GM12892 (cell line): Measurements from ENCODE around the gene NGEF.

Source experiments
- POLR2A ChIP-seq: IDR thresholded peaks from 2 replicates; pipeline ENCODE4 v1.6.1; 2011; ENCODE audit warnings: low read depth, low read length, control low read depth
- POLR2AphosphoS5 ChIP-seq: IDR thresholded peaks from 2 replicates; pipeline ENCODE4 v1.6.1; 2011; ENCODE audit warnings: low read depth, low read length, control low read depth
- TAF1 ChIP-seq: IDR thresholded peaks from 2 replicates; pipeline ENCODE4 v1.6.1; 2011; ENCODE audit warnings: low read depth, mild to moderate bottlenecking, control low read depth, low read length, borderline replicate concordance

DNA sequence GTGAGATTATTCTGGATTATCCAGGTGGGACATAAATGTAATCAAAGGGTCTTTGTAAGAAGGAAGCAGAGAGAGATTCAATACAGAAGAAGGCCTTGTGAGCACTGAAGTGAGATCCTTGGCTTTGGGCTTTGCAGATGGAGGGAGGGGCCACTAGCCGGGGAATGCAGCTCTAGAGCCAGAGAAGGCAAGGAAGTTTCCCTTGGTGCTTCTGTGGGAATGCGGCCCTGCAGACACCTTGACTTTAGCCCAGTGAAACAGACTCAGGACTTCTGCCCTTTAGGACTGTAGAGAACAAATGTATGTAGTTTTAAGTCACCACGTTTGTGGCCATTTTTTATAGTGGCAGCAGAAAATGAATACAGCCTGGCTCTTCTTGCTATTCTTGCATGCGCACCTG is 27.5 kb upstream of the NGEF start:
- TF ChIP-seq POLR2A (no peak), TAF1 (no peak), POLR2AphosphoS5 (no peak)
